Body of pancreas (tissue), 4 donors: ENCODE measurements around the gene MYRIP. TPM values are rescaled to one million over a fixed set of nuclear protein-coding genes. Genes with fewer than 3 reads are reported as not detected.

Experiments
- ATAC-seq: fragments of 150-250 bp; one replicate; pipeline ENCODE4 v1.9.1; 2016
- DNase-seq, 4 donors: peaks; one replicate each; pipeline ENCODE4 v3.0.0-alpha.2; 2019
- H3K27ac ChIP-seq, 4 donors: fragments of 200-600 bp; sonication (generic); 1 replicate in 3 of 4; 2 replicates in 1 of 4; pipeline versions ENCODE4 v1.5.1 to v1.6.1; 2016 to 2019; ENCODE audit warnings: mild to moderate bottlenecking in 1 of 4, mixed read lengths in 1 of 4, moderate library complexity in 1 of 4
- H3K27me3 ChIP-seq, 2 donors: fragments of 200-600 bp; sonication (generic); one replicate each; pipeline ENCODE4 v1.6.0; 2016; ENCODE audit warnings: mild to moderate bottlenecking in 1 of 2
- H3K36me3 ChIP-seq, 2 donors: fragments of 200-600 bp; sonication (generic); replicated peaks in 1 of 2; 2 replicates each; pipeline ENCODE4 v1.5.1; 2016; ENCODE audit warnings: low read depth in 2 of 2; ENCODE audit not compliant: insufficient read depth in 1 of 2
- H3K4me1 ChIP-seq: fragments of 200-600 bp; sonication (generic); one replicate; pipeline ENCODE4 v1.6.0; 2016
- H3K4me3 ChIP-seq, 2 donors: fragments of 200-600 bp; sonication (generic); 1 replicate in 1 of 2; 2 replicates in 1 of 2; pipeline ENCODE4 v1.5.1; 2016 to 2019
- H3K9me3 ChIP-seq, 3 donors: fragments of 200-600 bp; sonication (generic); 1 replicate in 2 of 3; 2 replicates in 1 of 3; pipeline ENCODE4 v1.5.1; 2016
- CTCF ChIP-seq, 7 experiments: fragments of 450-650 bp in 4 of 7; fragments of 200-600 bp in 3 of 7; sonication (generic) in 3 of 7; IDR thresholded peaks; one replicate each; pipeline ENCODE4 v1.5.1; 2016 to 2019; ENCODE audit warnings: antibody characterized with exemption in 7 of 7
- POLR2A ChIP-seq, 3 donors: fragments of 450-650 bp; IDR thresholded peaks; one replicate each; pipeline ENCODE4 v1.6.1; 2016; ENCODE audit warnings: antibody characterized with exemption in 3 of 3, mild to moderate bottlenecking in 2 of 3
- WGBS, 2 donors: methylation state at CpG; one replicate each; pipeline ENCODE4 v1.1.5; 2017; 5-methylcytosine and 5-hydroxymethylcytosine counted together
- intact Hi-C: fragments of 100-400 bp; cut with DNase I; formaldehyde crosslinking; loops from one replicate; pipeline ENCODE4 v1.15.1; 2023
- total RNA-seq, 2 donors: library from RNA; depleted of rRNA; stranded (reverse); fragments of >200 nt; gene quantifications; one replicate each; pipeline ENCODE4 v1.1.0, GENCODE V29; 2016

Gene MYRIP
- total RNA-seq, 2 donors from 2014 or later, result 5.2 to 12.5 TPM

- no peak for ATAC-seq
- Histone ChIP-seq H3K9me3 (no peaks in the 10 kb centered on the region), H3K27me3 (no peaks in the 10 kb centered on the region), H3K27ac (no peak overlapping the region), H3K36me3 (no peaks in the 10 kb centered on the region), H3K4me3 (no peak overlapping the region), H3K4me1 (no peaks in the 10 kb centered on the region)
- no peak for DNase-seq
- WGBS, 2 donors, result 93 to 94% methylated on average over 2 of the region's 2 CpGs
- intact Hi-C loops, result no loop called here
- TF ChIP-seq POLR2A (IDR thresholded peaks at IDR 0.05) (no peak), CTCF (IDR thresholded peaks at IDR 0.05) (no peak)
Measured at GRCh38 chr3:39919281-39919680, 109.9 kb downstream of the MYRIP start.

- no peak overlapping the region for H3K27ac ChIP-seq
- intact Hi-C loops, result no loop called here
- no peaks in the 10 kb centered on the region for H3K27me3 ChIP-seq
- 92% methylated on average over 1 of the region's 1 CpG for WGBS, 2 donors
- H3K9me3 ChIP-seq, result no peaks in the 10 kb centered on the region
- ATAC-seq, result no peak
- DNase-seq, result no peak
- no peak overlapping the region for H3K4me3 ChIP-seq
- H3K4me1 ChIP-seq, result no peaks in the 10 kb centered on the region
- no peaks in the 10 kb centered on the region for H3K36me3 ChIP-seq
- TF ChIP-seq CTCF (IDR thresholded peaks at IDR 0.05) (no peak), POLR2A (IDR thresholded peaks at IDR 0.05) (no peak)
Measured at GRCh38 chr3:39920271-39920670, 110.9 kb downstream of the MYRIP start.

- Histone ChIP-seq H3K9me3 (no peaks in the 10 kb centered on the region), H3K27me3 (no peaks in the 10 kb centered on the region), H3K27ac (no peak overlapping the region), H3K4me3 (no peak overlapping the region), H3K36me3 (no peaks in the 10 kb centered on the region), H3K4me1 (no peaks in the 10 kb centered on the region)
- 43 to 51% methylated on average over 2 of the region's 2 CpGs for WGBS, 2 donors
- intact Hi-C loops, result no loop called here
- ATAC-seq (no peak), DNase-seq (no peak)
- TF ChIP-seq POLR2A (IDR thresholded peaks at IDR 0.05), result no peak
- no peak for TF ChIP-seq CTCF (IDR thresholded peaks at IDR 0.05)
Measured at GRCh38 chr3:39927479-39927878, 118.1 kb downstream of the MYRIP start.

- DNase-seq, result no peak
- peaks cover 53% of the 10 kb centered on the region for H3K4me1 ChIP-seq
- no peaks in the 10 kb centered on the region for H3K9me3 ChIP-seq
- H3K36me3 ChIP-seq, result no peaks in the 10 kb centered on the region
- no peak for TF ChIP-seq POLR2A (IDR thresholded peaks at IDR 0.05)
- TF ChIP-seq CTCF (IDR thresholded peaks at IDR 0.05), result no peak
- peak overlapping the region in 2 of 4 donors; percentile 2 to 32 for H3K27ac ChIP-seq
- H3K4me3 ChIP-seq, result no peak overlapping the region
- no peak for ATAC-seq
- H3K27me3 ChIP-seq, result no peaks in the 10 kb centered on the region
- intact Hi-C loops, result no loop called here
- WGBS, 2 donors, result 43 to 44% methylated on average over 1 of the region's 1 CpG
Measured at GRCh38 chr3:39933986-39934693, 124.7 kb downstream of the MYRIP start.

GRCh38 chr3:39934696-39935095, 125.3 kb downstream of the MYRIP start:
- H3K4me3 ChIP-seq, result no peak overlapping the region
- ATAC-seq, result no peak
- H3K36me3 ChIP-seq, result no peaks in the 10 kb centered on the region
- H3K9me3 ChIP-seq, result no peaks in the 10 kb centered on the region
- H3K27me3 ChIP-seq, result no peaks in the 10 kb centered on the region
- DNase-seq, result no peak
- intact Hi-C loops, result no loop called here
- no peak for TF ChIP-seq CTCF (IDR thresholded peaks at IDR 0.05)
- no peak for TF ChIP-seq POLR2A (IDR thresholded peaks at IDR 0.05)
- peaks cover 57% of the 10 kb centered on the region for H3K4me1 ChIP-seq
- 55 to 62% methylated on average over 5 of the region's 5 CpGs for WGBS, 2 donors
- H3K27ac ChIP-seq, result peak overlapping the region in 1 of 4 donors; percentile 20
